Measurements from ENCODE around the gene MED22.
A peak's percentile ranks its signal among the peaks of the same experiment; 100 is the strongest.

The MED22 gene

DNA sequence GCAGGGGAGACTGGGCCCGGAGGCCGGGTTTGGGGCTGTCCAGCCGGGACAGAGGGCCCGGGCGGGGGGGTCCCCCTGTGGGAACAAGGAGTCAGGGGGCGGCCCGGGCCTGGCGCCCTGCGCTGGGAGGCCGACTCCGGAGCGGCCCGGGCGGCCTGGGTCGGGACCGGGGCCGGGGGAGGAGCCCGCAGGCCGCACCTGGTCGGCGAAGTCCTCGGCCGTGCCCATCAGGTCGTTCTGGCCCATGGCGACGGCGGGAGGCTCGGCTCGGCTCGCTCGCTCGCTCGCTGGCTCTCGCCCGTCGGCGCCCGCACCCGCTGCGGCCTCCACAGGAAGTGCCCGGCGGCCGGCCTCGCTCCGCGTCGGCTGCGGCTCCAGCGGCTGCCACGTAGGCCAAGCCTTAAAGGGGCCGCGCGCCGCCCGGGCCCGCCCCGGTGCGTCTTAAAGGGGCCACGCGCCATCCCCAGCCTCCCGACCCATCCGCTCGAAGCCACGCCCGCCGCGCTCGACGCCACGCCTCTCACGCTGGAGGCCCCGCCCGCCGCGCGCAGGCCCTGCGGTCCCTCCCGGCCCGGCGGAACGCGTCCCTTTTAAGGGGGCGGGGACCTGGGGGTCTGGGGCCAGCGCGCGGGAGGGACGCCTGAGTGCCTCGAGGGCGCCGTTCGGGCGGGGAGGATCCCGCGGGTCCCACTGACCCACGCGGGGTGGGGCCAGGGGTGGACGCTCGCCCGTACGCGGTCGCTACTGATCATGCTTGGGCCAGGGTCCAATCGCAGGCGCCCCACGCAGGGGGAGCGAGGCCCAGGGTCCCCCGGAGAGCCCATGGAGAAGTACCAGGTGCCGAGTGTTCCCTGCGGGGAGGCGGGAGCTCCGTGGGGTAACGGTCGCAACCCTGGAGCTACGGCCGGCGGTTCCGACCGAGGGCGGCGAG lies 28.1 kb upstream of the MED22 start, which contains the start of the genes STKLD1 and SURF4:
Gene STKLD1, plus strand, starts transcription at position 643 of the 931 bp plus-strand sequence. Its CDS starts 108 bp downstream, at position 751.
Gene SURF4, minus strand, starts transcription at position 337 of the 931 bp plus-strand sequence. Its CDS starts 91 bp downstream, at position 246.
- DNase-seq: peak; percentile 87

DNA sequence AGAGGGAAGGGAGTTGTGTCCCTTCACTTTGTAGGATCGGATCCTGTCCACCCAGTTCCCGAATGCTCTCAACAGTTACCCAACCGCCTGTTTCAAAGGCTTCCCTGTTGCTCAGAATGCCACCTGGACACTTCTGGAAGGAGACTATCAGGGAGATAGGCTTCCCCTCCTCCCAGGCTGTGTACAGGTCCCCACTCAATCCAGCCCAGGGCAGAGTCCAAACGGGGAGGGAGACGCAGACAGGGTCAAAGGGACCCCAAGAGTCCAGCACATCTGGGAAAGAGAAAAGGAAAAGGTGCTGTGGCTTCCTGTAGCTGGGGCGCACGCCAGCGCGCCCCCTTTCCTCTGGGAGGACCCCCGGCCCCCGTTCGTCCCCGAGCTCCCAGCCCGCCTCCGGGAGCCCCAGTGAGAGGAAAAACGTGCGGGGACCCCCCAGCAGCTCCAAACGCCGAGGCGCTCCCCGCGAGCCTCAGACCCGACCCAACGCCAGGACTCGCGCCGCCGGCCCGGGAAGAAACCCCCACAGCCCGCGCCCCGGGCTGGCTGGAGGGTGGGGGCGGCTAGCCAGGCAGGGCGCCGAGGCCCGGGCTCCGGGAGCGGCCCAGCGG lies 27.3 kb upstream of the MED22 start:
- no peak for DNase-seq

DNA sequence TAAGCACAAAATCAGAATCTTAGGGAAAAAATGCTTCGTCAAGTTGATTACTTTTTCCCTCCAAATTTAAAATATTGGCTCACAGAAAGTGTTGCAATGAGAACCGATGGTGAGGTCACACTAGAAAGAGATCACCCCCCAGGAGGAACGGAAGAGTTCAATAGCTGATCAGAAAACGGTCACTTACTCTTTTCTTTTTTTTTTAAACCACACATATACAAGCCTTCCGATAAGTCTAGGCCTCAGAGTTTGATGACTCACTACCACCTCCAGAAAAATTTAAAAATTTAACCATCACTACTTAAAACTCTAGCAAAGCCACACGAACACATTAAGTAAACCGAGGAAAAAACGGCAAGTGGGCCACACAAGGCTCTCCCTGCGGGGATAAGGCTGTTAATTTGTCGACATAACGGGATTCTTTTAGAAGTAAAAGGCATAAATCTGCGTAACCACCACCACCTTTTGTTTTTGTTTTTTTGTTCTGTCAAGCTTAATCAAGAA lies 26.7 kb upstream of the MED22 start:
- no peak for DNase-seq

GRCh38 chr9:133372144-133372543 lies 24.2 kb upstream of the MED22 start:
- no peak for DNase-seq

- no peak for DNase-seq
These were observed 23.4 kb upstream of the MED22 start for GRCh38 chr9:133371261-133371711.

DNA sequence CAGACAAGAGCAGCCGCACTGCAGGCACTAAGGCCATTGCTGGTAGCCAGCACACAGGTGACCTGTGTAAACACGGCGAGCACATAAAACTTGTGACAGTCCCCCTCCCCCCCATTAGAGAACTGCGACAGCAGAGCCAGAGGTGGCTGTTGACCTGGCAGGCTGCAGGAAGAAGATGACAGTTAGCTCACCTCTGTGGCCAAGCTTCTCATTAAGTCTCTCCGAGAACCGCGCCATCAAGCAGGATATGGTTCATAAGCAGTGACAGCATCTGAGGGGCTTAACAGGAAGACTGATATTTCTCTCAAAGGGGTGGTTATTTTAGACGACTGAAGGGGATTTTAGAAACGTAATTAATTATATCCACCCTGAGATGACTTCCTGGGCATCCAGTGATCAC lies 22.8 kb upstream of the MED22 start:
- DNase-seq: no peak

DNA sequence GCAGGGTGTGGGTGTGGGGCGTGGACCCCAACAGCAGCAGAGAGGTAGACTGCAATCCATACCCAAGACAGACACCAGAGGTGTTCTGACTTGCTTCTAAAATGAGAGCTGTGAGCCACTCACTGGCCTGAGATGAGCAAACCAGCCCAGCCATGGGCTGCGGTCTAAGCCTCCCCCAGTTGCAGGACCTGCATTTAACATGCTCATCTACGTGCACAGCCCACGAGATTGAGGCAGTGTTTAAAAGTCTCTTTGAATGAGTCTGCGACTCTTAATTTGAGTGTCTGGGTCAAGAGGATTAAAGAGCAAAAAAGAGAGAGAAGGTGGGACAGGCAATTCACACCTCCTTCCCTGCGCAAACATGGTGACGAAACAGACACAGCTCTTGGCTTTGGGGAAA lies 22.0 kb upstream of the MED22 start:
- no peak for DNase-seq

- no peak for DNase-seq
These were observed 21.5 kb upstream of the MED22 start for GRCh38 chr9:133369422-133369821.

- DNase-seq: no peak
These were observed 20.4 kb upstream of the MED22 start for GRCh38 chr9:133368249-133368881.

DNA sequence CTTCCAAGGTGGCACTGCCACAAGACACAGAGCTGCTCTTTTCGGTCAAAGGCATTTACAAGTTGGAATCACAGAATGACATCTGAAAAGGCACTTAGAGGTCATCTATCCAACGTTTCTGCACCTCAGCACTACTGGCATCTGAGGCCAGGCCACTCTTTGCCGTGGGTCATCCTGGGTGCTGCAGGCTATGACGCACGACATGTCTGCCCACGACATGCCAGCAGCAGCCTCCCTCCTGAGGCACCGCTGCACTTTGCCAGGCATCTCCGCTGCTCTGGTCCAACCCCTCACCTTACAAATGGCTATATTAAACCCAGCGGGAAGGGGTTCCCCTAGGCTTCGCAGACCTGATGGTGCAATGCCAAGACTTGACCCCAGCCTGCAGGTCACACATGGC lies 19.8 kb upstream of the MED22 start:
- DNase-seq: no peak

DNA sequence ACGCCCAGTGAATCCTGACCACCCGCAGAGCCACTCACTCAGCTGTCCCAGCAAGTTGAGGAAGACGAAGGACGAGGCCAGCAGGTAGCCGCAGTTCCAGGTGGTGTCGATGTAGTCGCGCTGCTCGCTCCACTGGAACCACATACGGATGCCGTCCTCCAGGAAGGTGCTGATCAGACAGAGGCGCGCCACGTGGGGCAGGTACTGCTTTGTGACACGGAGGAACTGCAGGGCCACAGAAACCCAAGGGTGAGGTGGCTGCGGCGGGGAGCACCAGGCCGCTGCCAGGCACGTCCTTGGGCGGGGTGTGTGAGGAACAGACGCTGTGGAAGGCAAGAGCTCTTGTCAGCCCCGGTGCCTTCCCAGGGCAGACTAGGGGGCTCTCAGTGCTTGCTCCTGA lies 19.3 kb upstream of the MED22 start:
- DNase-seq: no peak

GRCh38 chr9:133366435-133366834 lies 18.5 kb upstream of the MED22 start:
- DNase-seq: no peak

- no peak for DNase-seq
These were observed 14.6 kb upstream of the MED22 start for GRCh38 chr9:133362359-133363044.

DNA sequence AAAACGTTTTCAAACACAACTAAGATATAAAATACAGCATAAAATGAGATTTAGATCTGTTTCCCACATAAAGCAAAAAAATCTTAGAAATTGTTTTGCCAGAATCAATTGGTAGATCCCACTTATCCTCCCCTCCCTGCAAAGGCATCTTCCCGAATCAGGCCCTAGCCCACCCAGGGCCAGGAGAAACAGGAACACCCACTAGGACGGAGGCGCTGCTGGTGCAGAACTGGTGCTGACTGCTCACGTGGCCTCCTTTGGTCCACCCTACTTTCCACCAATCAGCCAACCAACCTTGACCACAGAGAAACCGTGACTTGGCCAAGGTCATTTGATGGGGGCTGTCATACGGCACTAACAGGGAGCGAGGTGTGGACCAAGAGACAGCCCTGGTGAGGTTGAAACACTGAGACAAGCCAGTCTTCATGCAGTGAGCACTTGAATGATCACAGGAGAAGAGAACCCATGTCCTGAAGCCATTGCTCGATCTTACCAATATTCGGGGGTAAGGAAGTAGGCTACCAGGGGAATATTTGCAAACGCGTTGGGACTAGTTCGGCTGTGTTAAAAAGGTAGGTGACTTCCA lies 13.7 kb upstream of the MED22 start:
- no peak for DNase-seq

DNA sequence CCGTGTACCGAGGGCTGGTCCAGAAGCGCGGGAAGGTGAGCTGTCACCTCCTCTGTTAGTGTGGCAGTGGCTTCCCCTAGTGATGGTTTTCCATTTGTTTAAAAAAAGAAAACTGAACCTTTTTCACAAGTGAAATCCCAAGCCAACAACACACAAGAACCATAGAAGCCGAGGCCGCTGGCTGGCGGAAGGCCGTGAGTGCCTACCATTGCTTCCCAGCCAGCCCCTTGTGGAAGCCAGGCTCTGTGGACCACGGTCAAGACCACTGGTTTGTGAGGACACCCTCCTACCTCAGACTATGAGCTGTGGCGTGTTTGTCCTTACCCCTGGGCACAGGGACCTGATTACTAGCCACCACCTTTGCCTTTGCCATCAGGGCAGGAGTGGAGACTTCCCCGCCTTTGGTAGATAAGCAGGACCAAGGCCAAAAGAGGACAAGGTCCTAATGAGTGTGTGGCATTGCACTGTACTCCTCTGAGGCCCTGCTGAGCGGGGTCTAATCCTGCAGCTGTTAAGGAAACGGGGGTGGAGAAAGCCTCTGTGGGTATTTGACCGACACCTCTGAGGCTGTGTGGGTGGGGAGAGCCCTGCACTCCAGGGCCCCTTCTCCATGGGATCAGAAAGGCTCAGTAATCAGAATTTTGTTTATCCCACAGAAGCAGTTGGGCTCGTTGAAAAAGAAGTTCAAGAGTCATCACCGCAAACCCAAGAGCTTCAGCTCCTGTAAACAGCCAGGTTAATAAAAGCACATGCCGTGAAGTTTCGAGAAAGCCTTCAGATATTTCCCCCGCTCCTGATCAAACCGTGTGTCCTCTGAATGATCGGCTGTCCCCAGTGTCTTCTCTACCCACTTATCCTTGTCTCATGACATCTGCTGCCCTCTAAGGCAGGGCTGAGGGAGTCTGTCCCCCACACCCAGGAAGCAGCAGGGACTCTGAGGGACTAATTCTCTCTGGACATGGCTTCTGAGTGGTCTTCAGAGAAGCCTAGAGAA lies 12.8 kb upstream of the MED22 start:
- no peak for DNase-seq

GRCh38 chr9:133359399-133360175 lies 11.7 kb upstream of the MED22 start:
- DNase-seq: no peak

DNA sequence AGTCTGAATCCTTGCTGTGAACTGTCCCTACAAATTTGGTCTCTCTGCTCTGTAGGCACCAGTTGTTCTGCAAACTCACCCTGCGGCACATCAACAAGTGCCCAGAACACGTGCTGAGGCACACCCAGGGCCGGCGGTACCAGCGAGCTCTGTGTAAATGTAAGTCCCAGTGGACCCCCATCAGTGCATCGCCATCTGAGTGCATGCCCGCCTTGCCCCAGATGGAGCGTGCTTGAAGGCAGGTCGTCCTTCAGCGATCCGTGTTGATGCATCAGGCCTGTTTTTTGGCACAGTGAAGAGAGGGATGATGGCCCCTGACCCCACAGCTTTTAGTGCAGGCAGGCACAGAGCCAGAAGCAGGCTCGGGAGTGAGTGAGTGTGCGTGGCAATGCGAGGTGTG lies 9.7 kb upstream of the MED22 start:
- no peak for DNase-seq

- DNase-seq: peak; percentile 44
These were observed 8.6 kb upstream of the MED22 start, which contains the start of the genes SURF1 and SURF2 for GRCh38 chr9:133356391-133357091. Gene SURF1 (minus strand): TSS chr9:133356487. CDS start chr9:133356453, 34 bp downstream. Gene SURF2 (plus strand): TSS chr9:133356550. CDS start chr9:133356593, 43 bp downstream.

DNA sequence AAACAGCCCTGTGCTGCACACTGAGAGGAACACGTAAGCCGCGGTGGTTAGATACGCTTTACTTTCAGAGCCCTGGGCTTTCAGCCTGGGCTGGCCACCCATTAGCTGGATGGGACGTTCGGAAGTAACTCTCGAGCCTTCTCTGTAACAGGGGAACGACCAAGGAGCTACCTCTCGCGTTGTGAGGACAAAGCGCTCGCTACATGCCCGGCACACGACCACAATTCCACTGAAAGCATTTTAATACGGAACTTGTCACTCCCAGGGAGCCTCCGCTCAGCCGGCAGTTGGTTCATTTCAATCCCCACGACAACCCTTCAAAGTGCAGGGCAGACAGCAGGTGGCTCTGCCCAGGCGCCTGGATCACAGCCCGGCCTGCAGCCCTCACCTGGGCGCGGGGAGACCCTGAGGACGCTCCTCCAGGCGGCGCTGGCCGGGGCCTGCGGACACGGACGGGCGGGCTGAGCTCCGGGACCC lies 8.0 kb upstream of the MED22 start:
- no peak for DNase-seq
